Stimulated activated CD4-positive, alpha-beta T cell treated with anti-CD3 and anti-CD28 coated beads, Interleukin-2, amount 100 ng/mL, for 48 hours (primary cell): Measurements from ENCODE around the gene SLC4A7.
"Not testable (repeated sequence)": the region's sequence is repeated elsewhere in the genome, so short reads cannot be mapped to it uniquely, and the experiment has no call there.

Experiments used
- DNase-seq, 2 donors: peaks; one replicate each; pipeline ENCODE4 v3.0.0-alpha.2; 2020

Gene SLC4A7

GRCh38 chr3:27484015-27484844 is at the start of gene SLC4A7:
Gene SLC4A7 (minus strand): TSS chr3:27484384. CDS start chr3:27484126, 258 bp downstream.
- peak; percentile 99 for DNase-seq

GRCh38 chr3:27533261-27533607 is 49.0 kb upstream of the SLC4A7 start:
- DNase-seq = no peak

- no peak for DNase-seq
Measured at GRCh38 chr3:27532426-27533260, 48.5 kb upstream of the SLC4A7 start.

GRCh38 chr3:27531193-27531751 is 47.1 kb upstream of the SLC4A7 start:
- not testable (repeated sequence) for DNase-seq

GRCh38 chr3:27528791-27529190 is 44.6 kb upstream of the SLC4A7 start:
- no peak for DNase-seq

- no peak for DNase-seq
Measured at GRCh38 chr3:27526614-27527315, 42.6 kb upstream of the SLC4A7 start.

- DNase-seq = no peak
Measured at GRCh38 chr3:27521872-27522265, 37.7 kb upstream of the SLC4A7 start.

GRCh38 chr3:27521179-27521871 is 37.1 kb upstream of the SLC4A7 start:
- DNase-seq = no peak

GRCh38 chr3:27511724-27512422 is 27.7 kb upstream of the SLC4A7 start:
- DNase-seq = no peak

GRCh38 chr3:27509376-27509775 is 25.2 kb upstream of the SLC4A7 start:
- no peak for DNase-seq

GRCh38 chr3:27508424-27508823 is 24.2 kb upstream of the SLC4A7 start:
- no peak for DNase-seq

GRCh38 chr3:27507515-27508266 is 23.5 kb upstream of the SLC4A7 start:
- DNase-seq = no peak

- DNase-seq = no peak
Measured at GRCh38 chr3:27507111-27507510, 22.9 kb upstream of the SLC4A7 start.

- no peak for DNase-seq
Measured at GRCh38 chr3:27504749-27505148, 20.6 kb upstream of the SLC4A7 start.

GRCh38 chr3:27503526-27503925 is 19.3 kb upstream of the SLC4A7 start:
- DNase-seq = no peak

- DNase-seq = no peak
Measured at GRCh38 chr3:27501759-27502158, 17.6 kb upstream of the SLC4A7 start.

GRCh38 chr3:27500986-27501385 is 16.8 kb upstream of the SLC4A7 start:
- DNase-seq = no peak

GRCh38 chr3:27500035-27500434 is 15.9 kb upstream of the SLC4A7 start:
- DNase-seq = no peak

- no peak for DNase-seq
Measured at GRCh38 chr3:27494784-27495183, 10.6 kb upstream of the SLC4A7 start.

GRCh38 chr3:27488821-27489220 is 4.6 kb upstream of the SLC4A7 start:
- DNase-seq = no peak

- DNase-seq = no peak
Measured at GRCh38 chr3:27487383-27487782, 3.2 kb upstream of the SLC4A7 start.
